HG03439 (cell line): ENCODE data around the gene NTM.

Experiments used
- ATAC-seq: cut with Tn5 transposase; IDR thresholded peaks from one replicate; pipeline ENCODE4 v1.9.1; 2021; ENCODE audit warnings: mild to moderate bottlenecking, moderate library complexity; ENCODE audit not compliant: unreplicated experiment

The NTM gene

GRCh38 chr11:131460931-131461330 lies 90.5 kb downstream of the NTM start:
- ATAC-seq, result no peak

DNA sequence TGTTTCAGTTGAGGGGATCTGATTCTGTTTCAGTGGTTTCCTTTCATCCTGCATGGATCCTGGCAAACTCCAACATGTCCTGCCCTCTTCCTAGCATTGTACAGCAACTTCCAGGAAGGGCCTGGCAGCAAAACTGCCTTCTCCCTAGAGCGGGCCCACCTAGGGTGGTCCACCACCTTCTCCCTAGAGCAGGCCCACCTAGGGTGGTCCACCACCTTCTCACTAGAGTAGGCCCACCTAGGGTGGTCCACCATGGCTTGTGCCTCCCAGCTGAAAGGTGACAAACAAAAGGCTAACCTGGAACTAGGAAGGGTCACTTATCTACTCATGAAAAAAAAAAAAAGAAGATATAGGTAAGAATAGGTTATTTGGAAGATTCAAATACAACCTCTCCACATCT lies 92.2 kb downstream of the NTM start:
- no peak for ATAC-seq

DNA sequence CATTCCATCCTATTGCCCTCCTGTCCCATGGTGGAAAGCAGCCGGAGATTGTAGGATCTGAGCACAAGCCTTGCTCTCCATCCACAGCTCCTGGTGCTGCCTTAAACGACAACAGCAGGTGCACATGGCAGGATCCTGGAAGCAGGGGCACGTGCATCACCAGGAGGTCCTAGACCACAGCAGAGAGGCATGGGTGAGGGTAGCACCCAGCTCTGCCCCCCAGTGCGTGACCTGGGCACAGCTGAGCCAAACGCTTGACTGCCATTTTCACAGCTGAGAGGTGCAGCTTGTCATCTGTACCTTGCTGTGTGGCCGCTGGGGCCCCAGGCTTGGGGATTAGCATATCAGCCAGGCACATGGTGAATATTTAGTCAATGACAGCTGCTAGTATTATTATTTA lies 92.7 kb downstream of the NTM start:
- ATAC-seq, result no peak

- no peak for ATAC-seq
Measured at GRCh38 chr11:131463649-131464425, 93.4 kb downstream of the NTM start.

GRCh38 chr11:131464461-131464860 lies 94.0 kb downstream of the NTM start:
- ATAC-seq, result no peak

DNA sequence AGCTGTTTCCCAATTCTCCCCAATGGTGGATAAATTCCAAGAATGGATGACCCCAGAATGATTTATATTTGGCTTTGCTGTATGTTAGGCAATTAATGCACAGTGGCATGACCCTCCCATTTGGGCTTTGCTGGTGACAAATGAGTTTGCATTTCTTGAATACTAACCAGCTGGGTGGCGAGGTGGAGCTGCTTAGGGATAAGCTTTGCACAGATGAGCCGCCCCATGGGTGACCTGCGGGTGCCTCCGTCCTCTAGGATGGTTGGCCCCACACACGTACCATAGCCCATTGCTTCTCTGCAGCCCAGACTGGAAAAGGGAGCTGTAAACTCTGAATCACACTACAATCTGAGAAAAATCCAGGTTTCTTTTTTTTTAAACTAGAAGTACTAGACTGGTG lies 94.6 kb downstream of the NTM start:
- no peak for ATAC-seq

DNA sequence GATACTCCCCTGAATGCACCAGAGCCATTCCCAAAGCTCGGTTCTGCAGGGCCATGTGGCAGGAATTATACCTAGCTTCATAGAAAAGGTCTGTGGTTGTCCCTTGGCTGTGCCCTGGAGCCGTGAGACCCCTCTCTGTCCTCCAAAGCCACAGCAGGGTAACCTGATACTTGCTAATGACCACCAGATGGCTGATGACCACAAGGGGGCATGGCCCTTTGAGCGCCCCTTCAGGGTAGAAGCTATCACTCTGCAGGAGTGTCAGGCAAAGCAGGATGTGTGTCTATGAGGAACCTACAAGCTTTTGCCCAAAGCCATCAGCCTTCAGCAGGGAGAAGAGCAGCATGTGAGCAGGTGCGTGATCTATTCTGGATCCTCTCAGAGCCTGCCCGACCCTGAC lies 95.3 kb downstream of the NTM start:
- no peak for ATAC-seq

DNA sequence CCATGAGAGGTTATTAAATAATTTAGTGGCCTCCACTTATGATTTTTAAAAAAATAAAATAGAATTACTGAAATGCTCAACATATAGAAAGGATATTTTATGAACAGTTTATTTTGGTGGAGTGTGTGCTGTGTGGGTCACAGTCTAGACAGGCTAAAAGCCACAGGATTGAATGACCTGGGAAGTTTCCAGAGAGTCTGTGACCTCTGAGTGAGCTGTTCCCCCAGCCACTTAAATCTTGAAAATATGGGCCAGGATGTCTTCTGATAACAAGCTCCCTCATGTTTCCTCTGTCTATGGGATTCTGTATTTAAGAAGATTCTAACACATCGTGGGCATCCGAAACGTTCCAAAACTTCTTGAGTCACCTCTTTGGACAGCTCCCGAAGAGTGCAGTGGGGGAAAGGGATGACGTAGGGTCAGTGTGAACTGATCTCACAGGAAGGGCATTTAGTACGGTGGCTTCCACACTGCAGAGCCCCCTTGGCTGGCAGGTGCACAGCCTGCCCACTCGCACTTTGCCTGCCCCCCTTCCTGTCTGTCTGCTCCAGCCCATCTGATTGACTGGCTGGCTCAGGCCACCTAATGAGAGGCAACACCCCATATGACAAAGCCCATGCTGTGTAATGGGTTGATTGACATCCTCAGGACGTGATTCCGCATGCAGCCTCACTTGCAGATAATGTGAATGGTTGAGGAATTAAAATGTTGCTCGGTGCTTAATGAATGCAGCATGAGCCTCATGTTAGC lies 97.4 kb downstream of the NTM start:
- ATAC-seq, result no peak

DNA sequence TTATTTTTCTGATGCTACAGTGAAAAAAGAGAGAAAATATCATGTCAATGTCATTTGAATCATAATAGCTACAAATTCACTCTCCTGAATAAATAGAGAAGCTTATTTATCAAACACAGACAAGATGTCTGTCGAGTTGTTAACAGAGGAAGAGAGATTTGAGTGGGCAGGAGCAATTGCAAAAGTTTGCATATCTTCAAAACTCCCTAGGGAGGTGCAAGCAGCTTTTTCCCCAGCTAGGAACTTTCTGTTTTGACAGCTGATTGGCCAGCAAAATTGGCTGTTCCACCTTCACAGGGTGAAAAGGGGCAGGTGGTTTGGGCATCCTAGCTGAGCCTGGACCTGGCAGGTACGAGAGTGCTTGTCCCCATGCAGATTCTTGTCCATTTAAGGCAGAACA lies 98.2 kb downstream of the NTM start:
- ATAC-seq, result no peak

DNA sequence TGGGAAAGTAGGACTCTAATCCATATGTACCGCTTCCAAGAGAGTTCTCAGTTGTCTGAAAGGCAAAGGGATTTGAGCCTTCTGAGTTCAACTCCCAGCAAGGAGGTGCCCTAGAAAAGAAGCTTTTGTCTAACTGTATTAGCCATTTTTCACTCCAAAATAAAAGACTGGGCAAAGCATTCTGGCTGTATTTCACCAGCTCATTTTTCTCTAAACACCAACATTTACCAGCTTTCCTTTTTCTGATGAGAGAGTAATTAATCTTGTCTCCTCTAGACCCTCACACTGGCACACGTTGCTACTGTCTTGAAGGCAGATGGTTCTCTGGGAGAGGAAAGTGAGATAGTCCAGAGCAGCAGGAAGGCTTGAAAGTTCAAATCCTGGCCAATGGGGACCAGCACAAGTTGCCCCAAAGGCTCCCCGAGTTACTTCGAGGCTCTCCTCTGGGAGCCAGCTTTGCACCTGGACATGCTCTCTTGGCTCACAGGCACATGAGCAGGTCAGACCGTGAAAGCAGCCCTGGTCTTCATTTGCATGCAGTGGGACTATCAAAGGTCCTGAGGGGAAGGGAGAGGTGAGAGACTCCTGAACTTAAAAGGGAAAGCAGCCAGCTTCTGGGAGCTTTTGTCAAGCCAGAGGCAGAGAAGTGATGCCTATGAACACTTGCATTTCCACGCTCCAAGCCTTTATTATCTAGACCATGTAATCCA lies 100.0 kb downstream of the NTM start:
- no peak for ATAC-seq

DNA sequence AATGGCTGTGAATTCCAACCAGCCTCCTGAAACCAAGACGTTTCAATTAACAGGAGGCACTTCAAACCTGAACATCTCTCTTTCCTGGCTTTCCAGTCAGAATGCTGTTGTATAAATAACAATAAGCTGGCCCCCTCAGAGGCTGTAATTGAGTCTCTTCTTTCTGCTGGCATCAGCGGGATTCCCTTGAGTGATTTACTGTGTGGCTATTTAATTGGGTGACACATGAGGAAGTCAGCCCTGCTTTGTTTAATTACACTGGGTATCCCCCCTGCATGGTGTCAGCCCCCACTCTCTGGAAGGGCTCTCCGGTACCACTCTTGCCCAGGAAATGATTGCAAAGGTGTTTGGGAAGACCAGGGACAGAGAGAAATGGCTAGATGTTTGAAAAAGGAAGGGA lies 101.6 kb downstream of the NTM start:
- ATAC-seq, result no peak

DNA sequence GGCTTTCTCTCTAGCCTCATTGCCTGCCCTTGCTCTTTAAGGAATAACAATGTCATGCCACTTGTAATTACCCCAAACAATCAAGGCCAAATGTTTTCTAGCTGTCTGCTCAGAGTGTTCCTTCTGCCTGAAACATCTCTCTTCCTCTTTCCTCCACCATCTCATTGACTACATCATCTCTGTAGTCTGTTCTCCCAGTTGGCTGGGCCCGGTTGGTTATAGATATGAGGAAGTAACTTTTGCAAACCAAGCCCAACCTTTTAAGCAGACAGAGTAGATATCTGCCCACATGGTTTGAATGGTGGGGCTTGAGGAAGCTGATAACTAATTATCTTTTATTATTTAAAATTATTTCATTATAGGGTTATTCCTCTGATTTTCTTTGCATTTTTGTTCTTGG lies 104.5 kb downstream of the NTM start:
- ATAC-seq, result no peak

- ATAC-seq, result no peak
Measured at GRCh38 chr11:131476266-131476665, 105.9 kb downstream of the NTM start.

DNA sequence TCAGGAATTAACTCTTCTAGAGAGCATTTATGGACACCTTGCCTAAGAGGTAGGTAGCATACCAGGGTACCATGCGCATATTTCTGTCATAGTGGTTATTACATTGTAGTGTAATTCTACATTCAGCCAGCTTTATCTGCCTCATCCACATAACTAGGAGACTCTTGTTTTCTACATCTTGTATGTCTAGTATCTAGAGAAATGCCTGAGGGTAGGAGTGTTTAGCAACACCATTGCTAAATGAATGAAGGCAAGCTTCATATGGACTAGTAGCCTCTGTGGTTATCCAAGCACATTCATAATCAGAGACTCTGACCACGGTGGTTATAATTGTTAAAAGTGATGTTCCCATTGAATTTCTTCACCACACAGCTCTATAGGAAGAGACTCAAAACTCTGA lies 107.9 kb downstream of the NTM start:
- ATAC-seq, result no peak

GRCh38 chr11:131481303-131481702 lies 110.9 kb downstream of the NTM start:
- no peak for ATAC-seq

GRCh38 chr11:131481971-131482370 lies 111.6 kb downstream of the NTM start:
- ATAC-seq, result no peak

DNA sequence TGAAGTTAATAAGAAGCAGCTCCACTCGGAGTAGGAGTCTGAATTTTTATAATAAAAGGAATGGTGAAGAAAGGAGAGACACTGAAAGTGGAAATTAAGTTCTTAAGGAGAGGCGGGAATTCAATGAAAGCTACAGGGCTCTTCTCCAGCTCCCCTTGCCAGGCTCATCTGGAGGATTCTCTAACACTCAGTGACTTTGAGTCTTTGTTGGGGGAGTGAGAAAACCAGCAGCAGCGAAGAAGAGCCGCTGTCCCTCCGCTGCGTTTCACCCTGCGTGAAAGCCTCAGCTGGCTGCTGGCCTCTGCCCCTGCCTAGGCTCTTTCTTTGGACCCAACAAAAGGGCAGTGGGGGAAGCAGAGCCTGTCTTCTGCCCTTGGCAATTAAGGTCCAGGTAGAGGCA lies 113.0 kb downstream of the NTM start:
- no peak for ATAC-seq

DNA sequence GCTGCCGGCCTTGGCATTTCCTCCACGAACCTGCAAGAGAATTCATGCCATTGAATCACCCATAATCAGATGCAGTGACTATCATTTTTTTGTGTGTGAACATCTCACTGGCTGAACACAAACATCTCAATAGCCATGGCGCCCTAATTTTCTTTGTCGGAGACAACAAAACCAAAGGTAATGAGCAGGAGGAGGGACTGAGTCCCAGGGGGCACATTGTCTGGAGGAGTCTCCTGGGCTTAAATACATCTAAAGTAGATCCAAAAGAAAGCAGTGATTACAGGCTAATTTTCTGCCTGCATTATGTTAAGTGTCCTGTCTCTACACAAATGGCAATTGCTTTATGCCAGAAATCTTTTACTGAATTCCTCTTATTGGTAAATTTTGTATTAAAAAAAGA lies 113.5 kb downstream of the NTM start:
- ATAC-seq, result no peak

GRCh38 chr11:131486100-131486499 lies 115.7 kb downstream of the NTM start:
- ATAC-seq, result no peak

DNA sequence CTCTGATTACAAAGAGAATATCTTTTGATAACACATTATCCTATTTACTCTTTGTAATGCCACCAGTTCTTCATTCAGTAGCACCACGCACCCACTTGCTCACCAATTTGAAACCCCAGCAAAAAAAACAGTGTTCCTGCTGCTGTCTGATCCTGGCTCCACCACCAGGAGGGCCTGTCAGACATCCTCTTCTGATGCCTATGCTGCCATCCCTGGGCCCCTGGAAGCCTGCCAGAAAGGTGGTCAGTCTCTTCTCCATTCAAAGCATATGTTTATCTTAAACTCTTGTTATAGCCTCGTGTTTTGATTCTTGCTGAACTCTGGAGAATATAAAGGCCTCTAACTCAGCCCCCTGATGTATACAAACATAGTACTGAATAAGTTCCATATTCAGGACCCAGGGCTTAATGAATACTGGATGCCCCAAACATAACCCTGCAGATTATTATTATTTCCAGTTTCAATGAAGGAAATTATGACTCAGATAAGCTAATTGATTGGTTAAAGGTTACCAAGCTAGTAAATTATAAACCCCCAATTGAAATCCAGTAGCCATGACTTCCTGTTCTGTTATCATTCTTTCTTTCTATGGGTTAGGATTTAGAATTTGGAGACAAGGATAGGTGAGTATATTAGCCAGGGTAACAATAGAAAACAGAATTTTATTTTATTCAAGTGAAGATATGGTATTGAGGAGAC lies 116.7 kb downstream of the NTM start:
- ATAC-seq, result no peak

DNA sequence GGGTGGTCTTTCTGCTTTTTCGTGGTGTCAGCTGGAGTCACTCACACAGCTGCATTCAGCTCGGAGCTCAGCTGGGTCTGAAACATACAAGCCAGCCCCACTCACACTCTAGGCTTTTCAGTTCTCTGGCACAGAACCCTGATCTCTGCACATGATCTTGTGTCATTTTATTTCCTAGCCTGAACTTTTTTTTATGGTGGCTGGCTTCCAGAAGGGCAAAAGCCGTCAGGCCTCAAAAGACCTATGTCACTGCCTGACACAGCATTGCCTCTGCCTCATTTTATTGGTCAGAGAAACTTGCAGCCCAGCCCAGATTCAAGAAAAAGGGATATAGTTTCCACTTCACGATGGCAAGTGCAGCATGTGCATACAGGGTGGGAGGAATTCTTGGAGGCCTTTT lies 117.8 kb downstream of the NTM start:
- ATAC-seq, result no peak
